Measurements from ENCODE around the gene TNF. TPM values are rescaled to one million over a fixed set of nuclear protein-coding genes. Genes with fewer than 3 reads are reported as not detected.

TNF gene
- total RNA-seq, 1 experiment from 2014 or later = 0.17 TPM

DNA sequence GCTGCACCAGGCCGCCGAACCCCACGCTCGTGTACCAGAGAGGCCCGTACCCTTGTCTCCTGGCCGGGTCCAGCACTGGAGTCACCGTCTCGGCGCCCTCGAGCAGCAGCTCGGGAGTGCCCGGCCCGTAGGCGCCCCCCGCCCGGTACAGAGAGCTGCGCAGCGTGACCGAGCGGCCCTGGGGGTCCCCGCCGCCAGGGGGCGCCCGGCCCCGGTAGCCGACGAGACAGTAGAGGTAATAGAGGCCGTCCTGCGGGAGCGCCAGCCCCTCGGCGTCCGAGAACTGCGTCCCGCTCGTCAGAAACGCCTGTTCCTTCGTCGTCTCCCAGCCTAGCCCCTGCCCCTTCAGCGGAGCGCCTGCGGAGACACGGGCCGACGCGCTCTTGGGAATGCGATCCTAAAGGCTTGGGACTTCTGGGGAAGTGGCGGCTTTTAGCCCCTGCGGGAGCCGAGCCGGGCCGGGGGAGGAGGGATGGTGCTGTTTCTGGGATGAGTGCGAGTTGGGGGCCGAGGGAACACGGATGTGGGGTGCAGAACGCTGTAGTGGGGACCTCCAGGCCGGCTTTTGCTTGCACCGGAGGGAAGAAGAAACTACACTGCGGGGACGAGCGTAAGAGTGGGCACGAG lies 5.6 kb downstream of the TNF start:
- ChIA-PET CTCF (interaction anchor here (1.0 to 2.6 kb wide), 3 partner anchors 12 to 18 kb away, joined by 3 to 23 read pairs (median 9); partner anchors contain the start of gene NCR3), POLR2A (ENCODE audit: low non-redundant PET) (no interaction called here)
- Histone ChIP-seq H3K9me3 (ENCODE audit: low read depth, low read length, poor library complexity, severe bottlenecking) (no peaks in the 10 kb centered on the region), H3K36me3 (ENCODE audit: insufficient read depth, low read length, poor library complexity, severe bottlenecking) (no peaks in the 10 kb centered on the region), H3K4me1 (ENCODE audit: insufficient read depth, low read length, poor library complexity, severe bottlenecking) (no peaks in the 10 kb centered on the region), H3K27me3 (replicated peaks; ENCODE audit: insufficient read depth, low read depth, low read length, poor library complexity) (no peaks in the 10 kb centered on the region), H3K27ac (ENCODE audit: low read depth, low read length, poor library complexity, severe bottlenecking) (peak overlapping the region; percentile 56), H3K4me3 (ENCODE audit: low read depth, low read length, poor library complexity, severe bottlenecking) (peak overlapping the region; percentile 78)
- TF ChIP-seq CTCF (conservative IDR thresholded peaks at IDR 0.05; ENCODE audit: low read depth, low read length) = peak; percentile 95
- TF ChIP-seq EZH2 (IDR thresholded peaks at IDR 0.05; ENCODE audit: borderline replicate concordance, low read depth, low read length, poor library complexity, severe bottlenecking) = no peak
- no TSS peak for BruUV-seq (replicated peaks)
- intact Hi-C loops (cut with micrococcal nuclease; ENCODE audit: unreplicated experiment) = no loop called here
- DNase-seq (ENCODE audit: low spot score) = peak; percentile 86

GRCh38 chr6:31581434-31582229 lies 6.3 kb downstream of the TNF start:
- Histone ChIP-seq H3K4me1 (ENCODE audit: insufficient read depth, low read length, poor library complexity, severe bottlenecking) (peaks cover 4% of the 10 kb centered on the region), H3K27me3 (replicated peaks; ENCODE audit: insufficient read depth, low read depth, low read length, poor library complexity) (no peaks in the 10 kb centered on the region), H3K36me3 (ENCODE audit: insufficient read depth, low read length, poor library complexity, severe bottlenecking) (no peaks in the 10 kb centered on the region), H3K4me3 (ENCODE audit: low read depth, low read length, poor library complexity, severe bottlenecking) (peak overlapping the region; percentile 78), H3K9me3 (ENCODE audit: low read depth, low read length, poor library complexity, severe bottlenecking) (no peaks in the 10 kb centered on the region), H3K27ac (ENCODE audit: low read depth, low read length, poor library complexity, severe bottlenecking) (peak overlapping the region; percentile 56)
- POLR2A ChIA-PET (ENCODE audit: low non-redundant PET) = no interaction called here
- TF ChIP-seq CTCF (conservative IDR thresholded peaks at IDR 0.05; ENCODE audit: low read depth, low read length) = no peak
- intact Hi-C loops (cut with micrococcal nuclease; ENCODE audit: unreplicated experiment) = loop anchor here (2.0 kb wide), 1 partner anchor 15 kb away; no protein-coding TSS in a partner anchor
- CTCF ChIA-PET = interaction anchor here (1.0 to 2.6 kb wide), 3 partner anchors 12 to 17 kb away, joined by 3 to 23 read pairs (median 9); partner anchors contain the start of gene NCR3
- no TSS peak for BruUV-seq (replicated peaks)
- DNase-seq (ENCODE audit: low spot score) = no peak

DNA sequence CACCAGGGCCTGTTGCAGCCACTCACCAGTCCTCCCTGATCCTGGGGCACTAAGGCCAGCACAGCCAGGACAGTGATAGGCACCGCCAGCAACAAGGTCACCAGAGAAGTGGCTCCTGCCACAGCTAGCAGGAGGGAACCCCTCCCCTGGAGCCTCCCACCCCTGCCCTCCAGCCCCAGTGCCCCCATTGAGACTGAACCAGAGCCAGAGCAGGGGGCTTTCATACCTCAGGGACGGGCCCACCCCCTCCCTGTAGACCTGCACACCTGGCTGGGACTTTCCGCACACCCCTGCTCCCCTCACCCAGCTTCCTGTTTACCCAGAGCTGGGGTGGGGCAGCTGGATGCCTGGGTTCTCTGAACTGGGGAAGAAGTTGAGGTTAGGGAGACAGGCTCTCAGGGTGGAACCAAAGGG lies 6.9 kb downstream of the TNF start, which contains the start of gene LTB:
TSS of gene LTB (minus strand) at position 195 of the 414 bp plus-strand sequence. CDS start at position 188, 7 bp downstream.
- TF ChIP-seq EZH2 (IDR thresholded peaks at IDR 0.05; ENCODE audit: borderline replicate concordance, low read depth, low read length, poor library complexity, severe bottlenecking) (no peak), CTCF (conservative IDR thresholded peaks at IDR 0.05; ENCODE audit: low read depth, low read length) (no peak)
- Histone ChIP-seq H3K27me3 (replicated peaks; ENCODE audit: insufficient read depth, low read depth, low read length, poor library complexity) (no peaks in the 10 kb centered on the region), H3K27ac (ENCODE audit: low read depth, low read length, poor library complexity, severe bottlenecking) (peak within 1 kb of the TSS; percentile 56), H3K9me3 (ENCODE audit: low read depth, low read length, poor library complexity, severe bottlenecking) (no peaks in the 10 kb centered on the region), H3K4me1 (ENCODE audit: insufficient read depth, low read length, poor library complexity, severe bottlenecking) (peaks cover 4% of the 10 kb centered on the region), H3K36me3 (ENCODE audit: insufficient read depth, low read length, poor library complexity, severe bottlenecking) (no peaks in the 10 kb centered on the region), H3K4me3 (ENCODE audit: low read depth, low read length, poor library complexity, severe bottlenecking) (peak within 1 kb of the TSS; percentile 78)
- DNase-seq (ENCODE audit: low spot score) = no peak
- intact Hi-C loops (cut with micrococcal nuclease; ENCODE audit: unreplicated experiment) = loop anchor here (2.0 kb wide), 1 partner anchor 15 kb away; no protein-coding TSS in a partner anchor
- ChIA-PET POLR2A (ENCODE audit: low non-redundant PET) (interaction anchor here (0.6 kb wide), 1 partner anchor 63 kb away, joined by 3 read pairs; no protein-coding TSS in a partner anchor), CTCF (no interaction called here)
- no TSS peak for BruUV-seq (replicated peaks)

Data from A673 (cell line).